NCI-H82 (cell line): ENCODE data around the gene CAPRIN2.

ENCODE experiments used
- DNase-seq: peaks from one replicate; lab custom pipeline; 2025; lab: John Stamatoyannopoulos, UW

The CAPRIN2 gene

DNA sequence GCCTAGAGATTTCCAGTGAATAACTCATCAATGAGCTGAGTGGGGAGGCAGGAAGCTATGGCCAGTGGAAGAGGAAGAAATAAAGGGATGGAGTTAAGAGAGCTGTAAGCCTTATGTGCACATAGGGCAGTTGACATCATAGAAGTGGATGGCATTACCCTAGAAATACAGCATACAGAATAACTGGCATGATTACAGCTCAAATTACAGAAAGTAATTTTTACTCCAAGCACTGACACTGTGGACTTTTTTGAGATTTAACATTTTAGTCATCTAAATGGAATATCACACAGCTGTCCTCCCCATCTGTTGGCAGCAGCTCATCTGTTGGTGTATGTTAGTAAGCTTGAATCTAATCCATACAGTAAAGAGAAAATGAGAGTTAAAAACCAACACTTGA lies 53.7 kb downstream of the CAPRIN2 start:
- no peak for DNase-seq

- no peak for DNase-seq
These were observed 54.4 kb downstream of the CAPRIN2 start for GRCh38 chr12:30700216-30700900.

DNA sequence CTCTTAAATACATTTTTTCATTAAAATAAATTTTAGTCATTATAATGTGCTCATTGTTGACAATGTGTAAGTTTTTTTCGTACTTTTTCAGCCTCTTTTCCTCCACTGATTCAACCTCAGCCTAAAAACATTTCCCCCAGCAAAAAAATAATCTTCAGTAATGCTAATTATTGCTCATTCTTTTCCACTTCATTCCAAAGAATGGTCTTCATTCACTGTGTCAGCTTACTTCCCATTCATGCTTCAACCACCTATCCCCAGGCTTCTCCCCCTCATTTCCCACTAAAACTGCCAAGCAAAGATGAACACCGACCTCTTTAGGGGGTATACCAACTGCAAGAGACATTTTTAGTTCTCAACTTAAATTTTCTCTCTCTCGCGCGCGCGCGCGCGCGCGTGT lies 56.4 kb downstream of the CAPRIN2 start:
- no peak for DNase-seq

DNA sequence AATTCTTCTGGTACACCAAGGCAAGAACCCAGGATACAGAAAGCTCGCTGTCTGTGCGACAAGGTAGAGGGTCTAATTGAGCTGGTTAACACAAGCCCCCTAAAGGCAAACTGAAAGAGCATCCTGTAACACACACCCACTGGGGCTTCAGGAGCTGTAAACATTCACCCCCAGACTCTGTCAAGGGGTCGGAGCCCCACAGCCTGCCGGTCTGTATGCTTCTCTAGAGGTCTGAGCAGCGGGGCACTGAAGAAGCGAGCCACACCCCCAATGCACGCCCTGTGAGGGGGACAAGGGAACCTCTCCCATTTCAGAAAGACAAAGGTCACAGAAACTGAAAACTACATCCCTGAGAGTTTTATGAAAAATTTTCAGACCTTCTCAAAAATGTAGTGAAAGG lies 57.8 kb downstream of the CAPRIN2 start:
- no peak for DNase-seq

GRCh38 chr12:30696486-30696885 lies 58.3 kb downstream of the CAPRIN2 start:
- DNase-seq = no peak

DNA sequence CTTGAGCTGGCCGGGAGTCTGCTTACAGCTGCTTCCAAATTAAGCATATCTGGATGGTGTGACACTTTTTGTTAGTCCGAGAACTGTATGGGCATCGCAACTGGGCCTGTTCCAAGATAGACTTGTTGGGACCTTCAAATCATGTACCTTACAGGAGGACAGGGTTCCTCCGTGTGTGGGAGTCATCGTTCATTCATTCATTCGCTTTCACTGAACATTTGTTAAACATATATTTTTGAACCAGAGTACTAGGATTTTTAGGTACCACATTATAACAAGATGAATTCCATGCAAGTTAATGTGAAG lies 58.7 kb downstream of the CAPRIN2 start:
- DNase-seq = no peak

DNA sequence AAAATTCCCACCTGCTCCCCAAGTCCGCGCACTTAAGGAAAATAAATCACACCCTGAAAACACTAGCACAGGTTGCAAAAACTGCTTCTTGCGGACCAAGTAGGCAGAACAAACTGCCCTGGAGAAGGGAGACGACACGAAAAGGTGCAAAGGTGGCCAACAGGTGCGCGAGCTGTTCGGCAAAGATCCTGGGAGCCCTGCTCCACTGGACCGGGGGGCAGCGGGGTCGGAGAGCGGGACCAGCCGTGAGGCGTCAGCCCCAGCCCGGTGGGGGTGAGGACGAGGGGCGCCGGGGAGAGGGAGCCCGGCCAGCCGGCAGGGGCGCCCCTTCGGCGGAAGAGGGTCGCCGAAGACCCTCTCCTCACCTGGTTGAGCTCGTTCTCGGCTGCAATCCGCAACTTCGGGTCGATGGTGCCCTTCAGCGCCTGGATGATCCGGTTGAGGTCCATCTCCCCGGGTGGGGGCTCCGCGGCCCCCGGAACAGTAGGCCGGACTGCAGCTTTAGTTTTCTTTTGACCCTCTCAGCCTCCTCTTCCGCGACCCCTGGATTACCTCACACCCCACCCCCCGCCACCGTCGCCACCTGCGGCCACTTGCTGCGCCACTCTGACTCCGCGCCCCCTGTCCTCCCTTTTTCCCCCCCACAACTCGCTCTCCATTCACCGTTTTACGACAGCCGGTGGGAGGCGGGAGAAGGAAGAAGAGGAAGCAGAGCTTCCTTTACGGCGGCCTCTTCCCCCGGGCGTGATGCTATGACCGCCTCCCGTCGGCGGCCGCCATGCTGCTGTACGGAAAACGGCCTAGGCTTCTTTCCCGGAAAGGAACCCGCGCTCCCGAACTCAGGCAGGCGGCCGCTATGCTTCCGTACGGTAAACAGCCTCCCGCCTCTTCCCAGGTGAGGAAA lies 59.3 kb downstream of the CAPRIN2 start, which contains the start of gene IPO8:
IPO8 (minus strand) TSS at position 671 of the 904 bp plus-strand sequence; CDS start at position 449, 222 bp downstream.
- DNase-seq = peak; percentile 97

- DNase-seq = peak; percentile 53
These were observed 60.1 kb downstream of the CAPRIN2 start for GRCh38 chr12:30694412-30695198.

DNA sequence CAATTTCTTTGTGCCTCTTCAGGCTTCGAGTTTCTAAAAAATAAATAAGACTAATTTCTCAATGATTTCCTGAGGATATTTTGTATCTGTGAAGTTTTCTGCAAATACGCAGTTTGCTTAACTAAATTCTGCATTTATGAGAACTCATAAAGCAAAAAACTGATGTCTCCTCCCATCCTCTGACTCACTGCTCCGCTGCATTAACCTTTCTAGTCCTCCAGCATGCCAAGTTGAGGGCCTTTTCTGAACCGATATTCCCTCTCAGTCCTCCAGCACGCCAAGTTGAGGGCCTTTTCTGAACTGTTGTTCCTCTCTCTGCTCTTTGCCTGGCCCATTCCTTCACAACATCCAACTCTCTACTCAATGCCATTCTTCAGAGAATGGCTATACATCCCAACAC lies 62.3 kb downstream of the CAPRIN2 start:
- no peak for DNase-seq

GRCh38 chr12:30691122-30691879 lies 63.5 kb downstream of the CAPRIN2 start:
- DNase-seq = peak; percentile 17

DNA sequence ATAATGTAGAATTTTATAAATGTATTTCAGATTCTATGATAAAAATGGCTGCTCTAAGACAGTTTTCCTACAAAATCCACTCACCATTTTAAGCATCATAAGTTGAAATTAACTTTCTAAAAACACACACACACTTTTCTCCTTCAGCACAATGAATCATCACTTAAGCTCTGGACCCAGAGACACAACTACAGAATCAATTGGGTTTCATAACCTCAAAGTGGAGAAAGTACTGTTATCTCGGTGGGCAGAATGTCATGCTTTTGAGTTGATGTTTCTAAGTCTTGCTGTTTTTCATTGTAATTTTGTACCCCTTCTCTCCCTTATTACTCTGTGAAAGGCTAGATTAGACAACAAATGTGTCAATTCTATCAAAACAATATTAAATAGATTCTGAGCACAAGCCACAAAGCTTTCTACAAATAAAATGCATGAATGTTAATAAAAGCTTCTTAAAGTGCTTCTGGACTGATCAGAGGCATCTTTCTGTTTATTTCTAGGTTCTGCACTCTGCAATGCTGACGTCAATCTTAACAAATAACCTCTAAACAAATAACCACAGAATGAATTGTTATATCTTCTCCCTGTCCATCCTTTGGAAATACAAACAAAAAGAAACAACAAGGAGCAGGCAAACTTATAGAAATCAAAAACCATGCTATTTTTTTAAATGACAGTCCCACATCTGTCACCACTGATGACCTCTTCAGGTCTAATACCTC lies 67.3 kb downstream of the CAPRIN2 start:
- no peak for DNase-seq

GRCh38 chr12:30679241-30679640 lies 75.5 kb downstream of the CAPRIN2 start:
- no peak for DNase-seq

GRCh38 chr12:30678221-30678620 lies 76.5 kb downstream of the CAPRIN2 start:
- DNase-seq = no peak

- no peak for DNase-seq
These were observed 93.5 kb downstream of the CAPRIN2 start for GRCh38 chr12:30661210-30661609.
